GM19438 (cell line): Measurements from ENCODE around the gene BCAS3.
"Not testable (repeated sequence)": the region's sequence is repeated elsewhere in the genome, so short reads cannot be mapped to it uniquely, and the experiment has no call there.

ENCODE experiments used
- ATAC-seq: cut with Tn5 transposase; IDR thresholded peaks from one replicate; pipeline ENCODE4 v1.9.1; 2021; ENCODE audit warnings: low read depth; ENCODE audit not compliant: unreplicated experiment

The BCAS3 gene

GRCh38 chr17:60677308-60678117, at the start of gene BCAS3:
TSS of gene BCAS3 (plus strand) at chr17:60677851.
- ATAC-seq: peak; percentile 96

- ATAC-seq: no peak
Measured at GRCh38 chr17:60628252-60628889, 49.3 kb upstream of the BCAS3 start.

- no peak for ATAC-seq
Measured at GRCh38 chr17:60629120-60629519, 48.5 kb upstream of the BCAS3 start.

- ATAC-seq: no peak
Measured at GRCh38 chr17:60630352-60630751, 47.3 kb upstream of the BCAS3 start.

GRCh38 chr17:60631119-60631518, 46.5 kb upstream of the BCAS3 start:
- no peak for ATAC-seq

GRCh38 chr17:60637683-60638082, 40.0 kb upstream of the BCAS3 start:
- no peak for ATAC-seq

- ATAC-seq: no peak
Measured at GRCh38 chr17:60639019-60639330, 38.7 kb upstream of the BCAS3 start.

- ATAC-seq: no peak
Measured at GRCh38 chr17:60640503-60640902, 37.1 kb upstream of the BCAS3 start.

GRCh38 chr17:60641126-60641525, 36.5 kb upstream of the BCAS3 start:
- ATAC-seq: no peak

- ATAC-seq: no peak
Measured at GRCh38 chr17:60641810-60642220, 35.8 kb upstream of the BCAS3 start.

- ATAC-seq: no peak
Measured at GRCh38 chr17:60645918-60646523, 31.6 kb upstream of the BCAS3 start.

GRCh38 chr17:60646701-60647100, 30.9 kb upstream of the BCAS3 start:
- ATAC-seq: no peak

- ATAC-seq: no peak
Measured at GRCh38 chr17:60647705-60648104, 29.9 kb upstream of the BCAS3 start.

GRCh38 chr17:60652454-60653247, 25.0 kb upstream of the BCAS3 start:
- peak; percentile 96 for ATAC-seq

GRCh38 chr17:60653569-60653968, 24.1 kb upstream of the BCAS3 start:
- no peak for ATAC-seq

GRCh38 chr17:60656499-60656898, 21.2 kb upstream of the BCAS3 start:
- ATAC-seq: no peak

- ATAC-seq: no peak
Measured at GRCh38 chr17:60659156-60659555, 18.5 kb upstream of the BCAS3 start.

GRCh38 chr17:60661489-60661888, 16.2 kb upstream of the BCAS3 start:
- no peak for ATAC-seq

GRCh38 chr17:60664022-60664421, 13.6 kb upstream of the BCAS3 start:
- ATAC-seq: no peak

GRCh38 chr17:60665602-60666001, 12.0 kb upstream of the BCAS3 start:
- ATAC-seq: no peak

- not testable (repeated sequence) for ATAC-seq
Measured at GRCh38 chr17:60668741-60669140, 8.9 kb upstream of the BCAS3 start.
